K562 (cell line): ENCODE data around the gene RGS3. TPM values are rescaled to one million over a fixed set of nuclear protein-coding genes. Genes with fewer than 3 reads are reported as not detected.

Experiments used
- ATAC-seq: fragments of 200-7000 bp; cut with Tn5 transposase; 3 replicates; pipeline ENCODE4 v1.9.1; 2020; ENCODE audit warnings: moderate library complexity
- BruUV-seq: library from RNA; stranded (reverse); fragments of 400-500 nt; replicated peaks from 2 replicates; lab custom pipeline; 2021; lab: Mats Ljungman, UMichigan
- CTCF ChIA-PET: fragments of 300-600 bp; formaldehyde crosslinking; extraction: SDS; loops from one replicate; lab custom pipeline; 2021; ENCODE audit warnings: low intra/inter-chr PET ratio; lab: Yijun Ruan, JAX
- POLR2A ChIA-PET: fragments of 300-600, 350-650 bp; sonication (Branson Sonifier 250); formaldehyde crosslinking; extraction: SDS; loops from one replicate; lab custom pipeline; 2021; ENCODE audit warnings: antibody characterized with exemption, inconsistent platforms; lab: Yijun Ruan, JAX
- DNase-seq, 4 experiments: peaks; one replicate each; pipeline versions ENCODE4 v3.0.0 to v3.0.0-alpha.2; 2011 to 2018; ENCODE audit warnings: low spot score in 3 of 4, mixed read lengths in 3 of 4; ENCODE audit errors: extremely low read depth in 1 of 4
- FAIRE-seq: peaks from 2 replicates; lab custom pipeline; 2011; peaks lifted over from hg19 to GRCh38; lab: Jason Lieb, UNC
- H2AFZ ChIP-seq: 2 replicates; pipeline ENCODE4 v1.6.0; 2011; ENCODE audit warnings: low read depth, low read length, control low read depth, inconsistent platforms
- H3K27ac ChIP-seq: fragments of 200-600 bp; 3 replicates; pipeline ENCODE4 v1.8.0; 2011; ENCODE audit warnings: low read depth, mild to moderate bottlenecking, control low read depth, inconsistent platforms, low read length, moderate library complexity, mixed read lengths; ENCODE audit errors: extremely low read depth
- H3K27me3 ChIP-seq, 2 experiments: fragments of 300-600 bp in 1 of 2; 2 replicates in 1 of 2; 3 replicates in 1 of 2; pipeline versions ENCODE4 v1.6.0 to v1.8.0; 2011; ENCODE audit warnings: inconsistent platforms in 2 of 2, low read length in 2 of 2, mild to moderate bottlenecking in 1 of 2, mixed read lengths in 1 of 2, moderate library complexity in 1 of 2; ENCODE audit not compliant: control insufficient read depth in 2 of 2, insufficient read depth in 2 of 2
- H3K36me3 ChIP-seq: fragments of 300-600 bp; 3 replicates; pipeline ENCODE4 v1.8.0; 2011; ENCODE audit warnings: mild to moderate bottlenecking, low read length, inconsistent platforms; ENCODE audit not compliant: control insufficient read depth, insufficient read depth
- H3K4me1 ChIP-seq, 2 experiments: fragments of 200-600 bp in 1 of 2; replicated peaks in 1 of 2; 2 replicates in 1 of 2; 3 replicates in 1 of 2; pipeline versions ENCODE4 v1.5.1 to v1.8.0; 2011; ENCODE audit warnings: inconsistent platforms in 2 of 2, low read length in 2 of 2, mild to moderate bottlenecking in 1 of 2, mixed read lengths in 1 of 2, moderate library complexity in 1 of 2; ENCODE audit not compliant: control insufficient read depth in 2 of 2, insufficient read depth in 2 of 2
- H3K4me2 ChIP-seq: 2 replicates; pipeline ENCODE4 v1.6.1; 2011; ENCODE audit warnings: low read length, control low read depth, inconsistent platforms, mixed read lengths; ENCODE audit not compliant: insufficient read depth
- H3K4me3 ChIP-seq: fragments of 200-600 bp; sonication (generic), shearing (Covaris generic); 2 replicates; pipeline ENCODE4 v1.5.1; 2016; ENCODE audit warnings: control low read depth, inconsistent platforms
- H3K79me2 ChIP-seq: fragments of 200-600 bp; 3 replicates; pipeline ENCODE4 v1.8.0; 2011; ENCODE audit warnings: low read length, inconsistent platforms; ENCODE audit not compliant: control insufficient read depth, insufficient read depth
- H3K9ac ChIP-seq, 2 experiments: 2 replicates each; pipeline versions ENCODE4 v1.6.0 to v1.6.1; 2011; ENCODE audit warnings: low read depth in 2 of 2, low read length in 2 of 2, control low read depth in 1 of 2, inconsistent platforms in 1 of 2, mild to moderate bottlenecking in 1 of 2, mixed read lengths in 1 of 2; ENCODE audit not compliant: insufficient read depth in 1 of 2
- H3K9me1 ChIP-seq: one replicate; pipeline ENCODE4 v1.6.0; 2011; ENCODE audit warnings: inconsistent platforms, mild to moderate bottlenecking, low read length, moderate library complexity; ENCODE audit not compliant: control insufficient read depth, insufficient read depth
- H3K9me3 ChIP-seq: replicated peaks from 2 replicates; pipeline ENCODE4 v1.5.1; 2011; ENCODE audit warnings: low read depth, low read length, inconsistent platforms; ENCODE audit not compliant: control insufficient read depth, insufficient read depth
- H4K20me1 ChIP-seq: replicated peaks from 2 replicates; pipeline ENCODE4 v1.6.1; 2011; ENCODE audit warnings: low read length, inconsistent platforms, mixed read lengths; ENCODE audit not compliant: control insufficient read depth, insufficient read depth
- CREB1 ChIP-seq, 2 experiments: sonication (generic) in 1 of 2; formaldehyde crosslinking in 1 of 2; IDR thresholded peaks; 2 replicates each; pipeline versions ENCODE4 v1.6.1 to v1.8.0; 2012 to 2022; ENCODE audit warnings: inconsistent platforms in 1 of 2, mild to moderate bottlenecking in 1 of 2, missing genetic modification reagents in 1 of 2, moderate library complexity in 1 of 2
- GABPA ChIP-seq: fragments of 200-800 bp; sonication (Bioruptor generic); conservative IDR thresholded peaks from 2 replicates; pipeline ENCODE4 v1.6.1; 2016; ENCODE audit warnings: low read depth, missing genetic modification characterization, missing compliant biosample characterization
- JUND ChIP-seq, 2 experiments: IDR thresholded peaks; 2 replicates in 1 of 2; 3 replicates in 1 of 2; pipeline ENCODE4 v1.6.1; 2011; ENCODE audit warnings: borderline replicate concordance in 2 of 2, low read depth in 2 of 2, low read length in 2 of 2, improper control_type of control experiment in 1 of 2, missing biosample characterization in 1 of 2, missing genetic modification characterization in 1 of 2, missing genetic modification reagents in 1 of 2
- MAZ ChIP-seq, 2 experiments: fragments of 450-650 bp in 1 of 2; sonication (generic) in 1 of 2; formaldehyde crosslinking; IDR thresholded peaks in 1 of 2; conservative IDR thresholded peaks in 1 of 2; 2 replicates each; pipeline versions ENCODE4 v1.4.0 to v1.5.0; 2020; ENCODE audit warnings: mild to moderate bottlenecking in 1 of 2, missing genetic modification reagents in 1 of 2
- MCM3 ChIP-seq: fragments of 450-650 bp; IDR thresholded peaks from 2 replicates; pipeline ENCODE4 v1.6.1; 2016
- MYC ChIP-seq, 2 experiments: fragments of 250-450 bp in 1 of 2; sonication (Bioruptor Pico) in 1 of 2; IDR thresholded peaks; 2 replicates each; pipeline versions ENCODE4 v1.5.1 to v1.6.1; 2012 to 2021; ENCODE audit warnings: low read depth in 2 of 2, borderline replicate concordance in 1 of 2, improper control_type of control experiment in 1 of 2, low read length in 1 of 2, mild to moderate bottlenecking in 1 of 2, moderate library complexity in 1 of 2
- SMAD4 ChIP-seq: fragments of 250-450 bp; sonication (Bioruptor Pico); conservative IDR thresholded peaks from 2 replicates; pipeline ENCODE4 v1.8.0; 2021; ENCODE audit warnings: inconsistent platforms, mild to moderate bottlenecking, moderate library complexity
- TAF7 ChIP-seq: fragments of 450-650 bp; IDR thresholded peaks from 2 replicates; pipeline ENCODE4 v1.6.1; 2016; ENCODE audit warnings: missing genetic modification characterization, missing compliant biosample characterization
- TEAD1 ChIP-seq, 2 experiments: fragments of 450-650 bp in 1 of 2; sonication (generic) in 1 of 2; formaldehyde crosslinking; IDR thresholded peaks; 2 replicates each; pipeline versions ENCODE4 v1.4.0 to v1.8.0; 2020 to 2022; ENCODE audit warnings: mild to moderate bottlenecking in 2 of 2, missing genetic modification reagents in 1 of 2
- TSHZ1 ChIP-seq: fragments of 250-450 bp; sonication (Bioruptor Pico); IDR thresholded peaks from 2 replicates; pipeline ENCODE4 v1.4.0; 2020; ENCODE audit warnings: mild to moderate bottlenecking, moderate library complexity
- VEZF1 ChIP-seq: fragments of 200-800 bp; sonication (Bioruptor generic); IDR thresholded peaks from 2 replicates; pipeline ENCODE4 v1.6.1; 2017; ENCODE audit warnings: missing genetic modification characterization, missing compliant biosample characterization
- ZKSCAN8 ChIP-seq: fragments of 200-800 bp; sonication (Bioruptor generic); IDR thresholded peaks from 2 replicates; pipeline ENCODE4 v1.6.1; 2016; ENCODE audit warnings: missing genetic modification characterization, missing compliant biosample characterization
- ZNF780A ChIP-seq: fragments of 250-450 bp; sonication (Bioruptor Pico); IDR thresholded peaks from 2 replicates; pipeline ENCODE4 v1.5.0; 2021; ENCODE audit warnings: mild to moderate bottlenecking
- WGBS: fragments of 100-300 bp; shearing (Covaris generic); methylation state at CpG from one replicate; pipeline ENCODE4 v1.1.6; 2016; ENCODE audit warnings: low coverage, mixed read lengths; ENCODE audit not compliant: insufficient coverage; ENCODE audit errors: missing lambda C conversion rate; 5-methylcytosine and 5-hydroxymethylcytosine counted together
- in situ Hi-C: fragments of 300-500 bp; cut with MboI; formaldehyde crosslinking; loops from 4 replicates; pipeline ENCODE4 v1.15.0; 2018; ENCODE audit warnings: inconsistent platforms, mixed read lengths
- intact Hi-C: fragments of 100-400 bp; cut with micrococcal nuclease; formaldehyde crosslinking; loops from 2 replicates; pipeline ENCODE4 v1.14.2; 2022
- polyA plus RNA-seq, 8 experiments: library from polyadenylated mRNA; depleted of rRNA in 4 of 8; stranded (reverse) in 5 of 8; unstranded in 3 of 8; fragments of >200 nt; fragmentation: Nextera tagmentation in 2 of 8; fragmentation: Illumina TruSeq in 1 of 8; extraction: Ambion mirVana in 2 of 8; extraction: Trizol in 1 of 8; gene quantifications; 2 replicates each; pipeline versions ENCODE4 v1.2.1 to v1.2.3, GENCODE V29; 2011 to 2014; ENCODE audit warnings: inconsistent platforms in 1 of 8, missing spikeins in 1 of 8
- total RNA-seq, 7 experiments: library from RNA; depleted of rRNA in 6 of 7; stranded (reverse); fragments of >200 nt in 6 of 7; fragmentation: Illumina TruSeq in 2 of 7; extraction: Trizol in 2 of 7; gene quantifications; 2 replicates each; pipeline versions ENCODE4 v1.2.1 to v1.2.3, GENCODE V29; 2011 to 2021; ENCODE audit warnings: low replicate concordance in 1 of 7

The RGS3 gene
- total and polyA plus RNA-seq, 9 of the 15 experiments (the other 6 are each of a cell fraction or from before 2014, with no cell fraction given): 0.08 to 2.9 (median 0.95) TPM

GRCh38 chr9:113548221-113549041, 84.9 kb downstream of the RGS3 start:
- FAIRE-seq: peak; percentile 15
- in situ Hi-C loops (no loop called here), intact Hi-C loops (no loop called here)
- TF ChIP-seq GABPA (peak; percentile 63; the same call in 1 of the 2 replicates), CREB1 (IDR thresholded peaks at IDR 0.05) (no peak), CREB1 (CRISPR knock-in tag; IDR thresholded peaks at IDR 0.05) (no peak), MAZ (CRISPR knock-in tag; conservative IDR thresholded peaks at IDR 0.05 in 1 of 2, IDR thresholded peaks at IDR 0.05 in 1 of 2) (no peak; a peak in 1 of 4 replicates), SMAD4 (CRISPR knock-in tag) (peak; percentile 62; the same call in 1 of the 2 replicates), TSHZ1 (no peak), MCM3 (no peak), TEAD1 (CRISPR knock-in tag; IDR thresholded peaks at IDR 0.05) (peak; percentile 59 to 72; a peak in 3 of 4 replicates), ZKSCAN8 (CRISPR knock-in tag) (no peak), MYC (IDR thresholded peaks at IDR 0.05; ENCODE audit: low read depth, low read length) (peak; percentile 46; the same call in 1 of the 2 replicates), MYC (CRISPR knock-in tag; IDR thresholded peaks at IDR 0.05; ENCODE audit: borderline replicate concordance, low read depth) (no peak), TAF7 (tag) (no peak), ZNF780A (CRISPR knock-in tag) (no peak), JUND (IDR thresholded peaks at IDR 0.05; ENCODE audit: borderline replicate concordance, low read depth, low read length) (peak; percentile 39; the same call in 1 of the 2 replicates), JUND (tag; IDR thresholded peaks at IDR 0.05; ENCODE audit: borderline replicate concordance, low read depth, low read length) (peak; percentile 73; the same call in 2 of the 3 replicates), VEZF1 (CRISPR knock-in tag) (peak; percentile 30; the same call in 1 of the 2 replicates)

More at GRCh38 chr9:113548221-113549041, 84.9 kb downstream of the RGS3 start:
- Histone ChIP-seq H3K27ac (peak overlapping the region; percentile 11; the same call in 1 of the 3 replicates), H3K9me3 (no peaks in the 10 kb centered on the region), H3K9me1 (peaks cover 3% of the 10 kb centered on the region), H3K4me1 (peaks cover 9 to 15% of the 10 kb centered on the region in 2 experiments), H3K27me3 (no peaks in the 10 kb centered on the region), H3K4me2 (peak overlapping the region; percentile 26; the same call in 1 of the 2 replicates), H3K36me3 (no peaks in the 10 kb centered on the region), H4K20me1 (no peaks in the 10 kb centered on the region), H3K79me2 (no peaks in the 10 kb centered on the region), H3K4me3 (no peak overlapping the region), H2AFZ (peak overlapping the region; percentile 75), H3K9ac (peak overlapping the region in 1 of 2 experiments; percentile 11; a peak in 2 of 4 replicates)
- DNase-seq: peak in 2 of 4 experiments; percentile 33 to 46
- WGBS: 29% methylated on average over 10 of the region's 11 CpGs
- POLR2A ChIA-PET: interaction anchor here (0.7 to 1.5 kb wide), 4 partner anchors 10 to 211 kb away, joined by 3 to 6 read pairs (median 4); no protein-coding TSS in a partner anchor
- CTCF ChIA-PET: no interaction called here
- peak; percentile 74 for ATAC-seq
- BruUV-seq: no TSS peak
